NCI-H2227 (cell line): ENCODE measurements around the gene CCT8L2.
"Not testable (repeated sequence)": the region's sequence is repeated elsewhere in the genome, so short reads cannot be mapped to it uniquely, and the experiment has no call there.

Source experiments
- DNase-seq: peaks from one replicate; lab custom pipeline; 2025; ENCODE audit not compliant: unreplicated experiment; lab: John Stamatoyannopoulos, UW

CCT8L2 gene

GRCh38 chr22:16599648-16600047 is 7.0 kb upstream of the CCT8L2 start:
- DNase-seq = not testable (repeated sequence)

GRCh38 chr22:16595251-16595650 is 2.6 kb upstream of the CCT8L2 start:
- not testable (repeated sequence) for DNase-seq

- DNase-seq = no peak
Measured at GRCh38 chr22:16594026-16594425, 1.4 kb upstream of the CCT8L2 start.

DNA sequence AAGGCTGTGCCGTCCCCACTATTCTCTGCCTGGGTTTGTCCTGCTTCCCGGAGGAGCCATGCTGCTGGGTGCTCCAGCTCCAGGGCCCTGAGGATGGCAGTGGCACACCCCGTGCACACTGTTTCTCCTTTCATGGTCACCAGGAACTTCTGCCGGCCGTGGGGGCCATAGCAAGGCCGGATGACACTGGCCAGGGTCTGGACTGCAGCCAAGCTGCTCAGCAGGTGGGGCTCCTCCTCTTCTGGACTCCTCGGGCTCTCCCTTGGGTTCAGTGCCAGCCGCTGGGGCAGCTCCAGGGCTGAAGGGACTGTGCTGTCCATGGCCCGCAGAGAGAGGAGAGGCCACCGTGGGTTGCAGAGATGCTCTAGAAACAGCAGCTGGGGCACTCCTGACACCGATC is 379 bp downstream of the CCT8L2 start:
- not testable (repeated sequence) for DNase-seq

GRCh38 chr22:16591136-16591535 is 1.5 kb downstream of the CCT8L2 start:
- not testable (repeated sequence) for DNase-seq

DNA sequence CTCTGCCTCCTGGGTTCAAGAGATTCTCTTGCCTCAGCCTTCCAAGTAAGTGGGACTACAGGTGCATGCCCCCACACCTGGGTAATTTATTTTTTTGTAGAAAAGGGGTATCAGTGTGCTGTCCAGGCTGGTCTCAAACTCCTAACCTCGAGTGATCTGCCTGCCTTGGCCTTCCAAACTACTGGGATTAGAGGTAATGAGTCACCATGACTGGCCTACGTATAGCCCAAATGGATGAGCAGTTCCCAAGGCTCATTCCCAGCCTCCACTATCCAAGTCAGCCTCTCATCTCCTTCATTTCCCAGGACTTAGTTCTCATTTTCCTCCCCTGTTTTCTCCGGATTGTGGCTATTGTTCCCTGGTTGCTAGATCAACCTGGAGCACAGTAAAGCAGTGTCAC is 5.6 kb downstream of the CCT8L2 start:
- no peak for DNase-seq

GRCh38 chr22:16586170-16586569 is 6.4 kb downstream of the CCT8L2 start:
- DNase-seq = no peak

- DNase-seq = not testable (repeated sequence)
Measured at GRCh38 chr22:16580872-16581271, 11.7 kb downstream of the CCT8L2 start.

DNA sequence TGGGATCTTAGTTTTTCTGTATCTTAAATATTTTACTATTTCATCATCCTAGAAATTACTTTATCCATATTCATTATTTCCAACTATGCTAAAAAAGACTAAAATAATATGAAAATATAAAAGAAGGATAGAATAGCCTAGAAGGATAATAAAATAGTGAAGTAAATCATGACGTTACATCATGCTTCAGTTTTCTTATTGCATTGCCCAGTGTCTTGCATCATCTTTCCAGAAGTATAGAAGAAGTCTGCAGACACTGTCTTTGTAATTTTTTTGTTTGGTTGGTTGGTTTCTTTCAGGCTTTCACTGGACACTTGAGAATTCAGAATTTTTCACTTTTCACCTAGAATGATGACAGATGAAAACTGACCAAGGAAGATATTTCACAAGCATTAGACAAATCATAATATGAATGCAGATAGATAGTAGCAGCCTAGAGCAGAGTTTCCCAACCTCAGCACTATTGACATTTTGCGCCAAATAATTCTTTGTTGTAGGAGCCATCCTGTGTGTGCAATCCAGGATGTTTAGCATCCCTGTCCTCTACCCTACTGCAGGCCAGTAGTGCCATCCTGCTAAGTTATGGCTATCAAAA is 23.3 kb downstream of the CCT8L2 start:
- not testable (repeated sequence) for DNase-seq

DNA sequence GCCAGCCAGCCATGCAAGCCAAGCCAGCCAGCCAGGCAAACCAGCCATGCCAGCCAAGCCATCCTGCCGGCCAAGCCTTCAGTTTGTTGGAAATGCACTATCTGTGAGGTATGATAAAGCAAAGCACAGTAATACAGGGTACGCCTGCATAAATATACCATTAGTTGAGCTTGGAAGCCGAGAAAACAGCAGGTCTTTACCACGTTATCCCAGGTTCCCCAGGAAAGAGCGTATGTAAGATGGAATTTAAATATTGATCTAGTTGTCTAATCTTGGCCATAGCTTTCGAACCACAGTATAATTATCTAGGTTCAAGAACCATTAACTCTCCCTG is 24.2 kb downstream of the CCT8L2 start:
- DNase-seq = no peak

GRCh38 chr22:16567617-16568424 is 24.8 kb downstream of the CCT8L2 start:
- not testable (repeated sequence) for DNase-seq

- DNase-seq = not testable (repeated sequence)
Measured at GRCh38 chr22:16566421-16567151, 26.0 kb downstream of the CCT8L2 start.

DNA sequence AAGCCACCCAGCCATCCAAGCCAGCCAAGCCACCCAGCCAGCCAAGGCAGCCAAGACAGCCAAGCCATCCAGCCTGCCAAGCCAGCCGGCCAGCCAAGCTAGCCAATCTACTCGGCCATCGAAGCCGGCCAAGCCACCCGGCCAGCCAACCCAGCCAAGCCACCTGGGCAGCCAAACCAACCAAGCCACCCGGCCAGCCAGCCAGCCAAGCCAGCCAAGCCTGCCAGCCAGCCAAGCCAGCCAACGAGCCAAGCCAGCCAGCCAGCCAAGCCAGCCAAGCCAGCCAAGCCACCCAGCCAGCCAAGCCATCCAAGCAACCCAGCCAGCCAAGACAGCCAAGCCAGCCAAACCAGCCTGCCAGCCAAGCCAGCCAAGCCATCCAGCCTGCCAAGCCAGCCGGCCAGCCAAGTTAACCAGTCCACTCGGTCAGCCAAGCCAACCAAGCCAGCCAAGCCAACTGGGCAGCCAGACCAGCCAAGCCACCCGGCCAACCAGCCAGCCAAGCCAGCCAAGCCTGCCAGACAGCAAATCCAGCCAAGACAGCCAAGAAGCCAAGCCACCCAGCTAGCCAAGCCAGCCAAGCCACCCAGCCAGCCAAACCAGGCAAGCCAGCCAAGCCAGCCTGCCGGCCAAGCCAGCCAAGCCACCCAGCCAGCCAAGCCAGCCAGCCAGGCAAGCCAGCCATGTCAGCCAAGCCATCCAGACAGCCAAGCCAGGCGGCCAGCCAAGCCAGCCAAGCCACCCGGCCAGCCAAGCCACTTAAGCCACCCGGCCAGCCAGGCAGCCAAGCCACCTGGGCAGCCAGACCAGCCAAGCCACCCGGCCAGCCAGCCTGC is 26.8 kb downstream of the CCT8L2 start:
- not testable (repeated sequence) for DNase-seq

DNA sequence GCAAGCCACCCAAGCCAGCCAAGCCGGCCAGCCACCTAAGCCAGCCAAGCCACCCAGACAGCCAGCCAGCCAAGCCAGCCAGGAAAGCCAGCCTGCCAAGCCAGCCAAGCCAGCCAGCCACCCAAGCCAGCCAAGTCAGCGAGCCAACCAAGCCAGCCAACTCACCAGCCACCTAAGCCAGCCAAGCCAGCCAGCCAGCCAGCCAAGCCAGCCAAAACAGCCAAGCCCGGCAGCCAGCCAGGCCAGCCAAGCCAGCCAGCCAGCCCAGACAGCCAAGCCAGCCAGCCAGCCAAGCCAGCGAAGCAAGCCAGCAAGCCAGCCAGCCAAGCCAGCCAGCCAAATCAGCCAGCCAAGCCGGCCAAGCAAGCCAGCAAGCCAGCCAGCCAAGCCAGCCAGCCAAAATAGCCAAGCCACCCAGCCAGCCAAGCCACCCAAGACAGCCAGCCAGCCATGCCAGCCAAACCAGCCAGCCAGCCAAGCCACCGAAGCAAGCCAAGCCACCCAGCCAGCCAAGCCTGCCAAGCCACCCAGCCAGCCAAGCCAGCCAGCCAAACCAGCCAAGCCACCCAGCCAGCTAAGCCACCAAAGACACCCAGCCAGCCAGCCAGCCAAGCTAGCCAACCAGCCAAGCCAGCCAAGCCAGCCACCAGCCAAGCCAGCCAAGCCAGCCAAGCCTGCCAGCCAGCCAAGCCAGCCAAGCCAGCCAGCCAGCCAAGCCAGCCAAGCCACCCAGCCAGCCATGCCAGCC is 27.6 kb downstream of the CCT8L2 start:
- DNase-seq = not testable (repeated sequence)

- DNase-seq = no peak
Measured at GRCh38 chr22:16563555-16564520, 28.8 kb downstream of the CCT8L2 start.

DNA sequence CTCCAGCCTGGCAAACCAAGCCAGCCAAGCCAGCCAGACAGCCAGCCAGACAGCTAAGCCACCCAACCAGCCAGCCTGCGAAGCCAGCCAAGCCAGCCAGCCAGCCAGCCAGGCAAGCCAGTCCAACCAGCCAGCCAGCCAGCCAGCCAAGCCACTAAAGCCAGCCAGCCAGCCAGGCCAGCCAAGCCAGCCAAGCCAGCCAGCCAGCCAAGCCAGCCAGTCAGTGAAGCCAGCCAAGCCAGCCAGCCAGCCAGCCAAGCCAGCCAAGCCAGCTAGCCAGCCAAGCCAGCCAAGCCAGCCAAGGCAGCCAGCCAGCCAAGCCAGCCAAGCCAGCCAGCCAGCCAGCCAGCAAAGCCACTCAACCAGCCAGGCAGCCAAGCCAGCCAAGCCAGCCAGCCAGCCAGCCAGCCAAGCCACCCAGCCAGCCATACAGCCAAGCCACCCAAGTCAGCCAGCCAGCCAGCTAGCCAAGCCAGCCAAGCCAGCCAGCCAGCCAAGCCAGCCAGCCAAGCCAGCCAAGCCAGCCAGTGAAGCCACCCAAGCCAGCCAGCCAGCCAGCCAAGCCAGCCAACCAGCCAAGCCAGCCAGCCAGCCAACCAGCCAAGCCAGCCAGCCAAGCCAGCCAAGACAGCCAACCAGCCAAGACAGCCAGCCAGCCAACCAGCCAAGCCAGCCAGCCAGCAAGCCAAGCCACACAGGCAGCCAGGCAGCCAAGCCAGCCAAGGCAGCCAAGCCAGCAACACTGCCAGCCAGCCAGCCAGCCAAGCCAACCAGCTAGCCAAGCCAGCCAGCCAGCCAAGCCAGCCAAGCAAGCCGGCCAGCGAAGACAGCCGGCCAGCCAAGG is 29.7 kb downstream of the CCT8L2 start:
- DNase-seq = no peak

- not testable (repeated sequence) for DNase-seq
Measured at GRCh38 chr22:16561093-16561658, 31.4 kb downstream of the CCT8L2 start.

DNA sequence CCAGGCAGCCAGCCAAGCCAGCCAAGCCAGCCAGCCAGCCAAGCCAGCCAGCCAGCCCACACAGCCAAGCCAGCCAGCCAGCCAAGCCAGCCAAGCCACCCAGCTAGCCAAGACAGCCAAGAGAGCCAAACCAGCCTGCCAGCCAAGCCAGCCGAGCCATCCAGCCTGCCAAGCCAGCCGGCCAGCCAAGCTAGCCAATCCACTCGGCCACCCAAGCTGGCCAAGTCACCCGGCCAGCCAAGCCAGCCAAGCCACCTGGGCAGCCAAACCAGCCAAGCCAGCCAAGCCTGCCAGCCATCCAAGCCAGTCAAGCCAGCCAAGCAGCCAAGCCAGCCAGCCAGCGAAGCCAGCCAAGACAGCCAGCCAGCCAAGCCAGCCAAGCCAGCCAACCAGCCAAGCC is 32.0 kb downstream of the CCT8L2 start:
- DNase-seq = not testable (repeated sequence)
